Immature natural killer cell (primary cell): Measurements from ENCODE around the gene ST6GALNAC1. TPM values are rescaled to one million over a fixed set of nuclear protein-coding genes. Genes with fewer than 3 reads are reported as not detected.
A peak's percentile ranks its signal among the peaks of the same experiment; 100 is the strongest.

Source experiments
- DNase-seq, 3 donors: peaks; one replicate each; pipeline ENCODE4 v3.0.0; 2022; ENCODE audit warnings: mixed read lengths in 1 of 3
- H3K27ac Mint-ChIP-seq, 6 donors: one replicate each; pipeline ENCODE4 v1.8.0; 2020; ENCODE audit warnings: mixed read lengths in 6 of 6, mild to moderate bottlenecking in 5 of 6, inconsistent platforms in 4 of 6, moderate library complexity in 3 of 6
- H3K27me3 Mint-ChIP-seq, 3 donors: one replicate each; pipeline ENCODE4 v1.8.0; 2020 to 2021; ENCODE audit warnings: low read depth in 3 of 3, mild to moderate bottlenecking in 3 of 3, mixed read lengths in 3 of 3, moderate library complexity in 3 of 3, inconsistent platforms in 1 of 3
- H3K36me3 Mint-ChIP-seq, 3 donors: one replicate each; pipeline ENCODE4 v1.8.0; 2020; ENCODE audit warnings: mixed read lengths in 3 of 3, inconsistent platforms in 2 of 3, mild to moderate bottlenecking in 2 of 3
- H3K4me1 Mint-ChIP-seq, 2 donors: one replicate each; pipeline ENCODE4 v1.8.0; 2020; ENCODE audit warnings: inconsistent platforms in 2 of 2, mild to moderate bottlenecking in 2 of 2, mixed read lengths in 2 of 2, moderate library complexity in 1 of 2
- H3K4me3 Mint-ChIP-seq, 5 donors: one replicate each; pipeline ENCODE4 v1.8.0; 2020; ENCODE audit warnings: mild to moderate bottlenecking in 5 of 5, mixed read lengths in 5 of 5, inconsistent platforms in 3 of 5, moderate library complexity in 3 of 5
- H3K9me3 Mint-ChIP-seq, 6 donors: one replicate each; pipeline ENCODE4 v1.8.0; 2020; ENCODE audit warnings: mild to moderate bottlenecking in 6 of 6, mixed read lengths in 6 of 6, inconsistent platforms in 4 of 6, moderate library complexity in 3 of 6
- polyA plus RNA-seq, 3 donors: library from polyadenylated mRNA; unstranded; fragments of 300-500 nt; fragmentation: Illumina TruSeq; gene quantifications; one replicate each; pipeline ENCODE4 v1.2.3, GENCODE V29; 2021

The ST6GALNAC1 gene, protein sequence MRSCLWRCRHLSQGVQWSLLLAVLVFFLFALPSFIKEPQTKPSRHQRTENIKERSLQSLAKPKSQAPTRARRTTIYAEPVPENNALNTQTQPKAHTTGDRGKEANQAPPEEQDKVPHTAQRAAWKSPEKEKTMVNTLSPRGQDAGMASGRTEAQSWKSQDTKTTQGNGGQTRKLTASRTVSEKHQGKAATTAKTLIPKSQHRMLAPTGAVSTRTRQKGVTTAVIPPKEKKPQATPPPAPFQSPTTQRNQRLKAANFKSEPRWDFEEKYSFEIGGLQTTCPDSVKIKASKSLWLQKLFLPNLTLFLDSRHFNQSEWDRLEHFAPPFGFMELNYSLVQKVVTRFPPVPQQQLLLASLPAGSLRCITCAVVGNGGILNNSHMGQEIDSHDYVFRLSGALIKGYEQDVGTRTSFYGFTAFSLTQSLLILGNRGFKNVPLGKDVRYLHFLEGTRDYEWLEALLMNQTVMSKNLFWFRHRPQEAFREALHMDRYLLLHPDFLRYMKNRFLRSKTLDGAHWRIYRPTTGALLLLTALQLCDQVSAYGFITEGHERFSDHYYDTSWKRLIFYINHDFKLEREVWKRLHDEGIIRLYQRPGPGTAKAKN
- not detected for polyA plus RNA-seq

DNA sequence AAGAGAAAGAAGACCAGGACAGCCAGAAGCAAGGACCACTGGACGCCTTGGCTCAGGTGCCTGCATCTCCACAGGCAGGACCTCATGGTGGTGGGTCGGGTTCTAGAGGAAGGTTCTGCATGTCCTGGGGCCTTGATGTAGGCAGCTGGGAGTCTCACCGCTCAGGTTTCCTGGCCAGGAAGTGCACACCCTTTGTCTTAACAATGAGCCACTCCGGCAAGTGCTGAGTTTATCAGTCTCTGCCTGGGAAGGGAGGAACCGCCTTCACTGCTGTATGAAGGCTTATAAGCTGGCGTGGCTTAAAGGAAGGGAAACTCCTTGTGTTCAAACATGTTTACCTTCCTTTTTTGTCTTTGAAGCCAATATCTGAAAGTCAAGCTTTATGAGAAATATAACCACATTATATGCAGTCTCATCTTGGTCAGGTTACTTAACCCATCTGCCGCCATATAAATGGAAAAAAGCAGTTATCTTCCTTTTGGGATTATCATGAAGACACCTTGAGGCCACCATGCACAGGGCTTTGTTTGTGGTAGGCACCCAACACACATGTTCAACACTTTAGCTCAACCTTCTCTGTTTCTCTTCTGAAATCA, at the start of gene ST6GALNAC1:
Gene ST6GALNAC1, minus strand, starts transcription at position 205 of the 596 bp plus-strand sequence. Its CDS starts 119 bp downstream, at position 86.
- no peak for DNase-seq
- Mint-ChIP-seq H3K27me3 (peaks cover 0 to 9% (median 6%) of the 10 kb centered on the region in 3 donors), H3K9me3 (peaks cover 5 to 9% (median 6%) of the 10 kb centered on the region in 6 donors), H3K4me1 (no peaks in the 10 kb centered on the region), H3K36me3 (peaks cover 4 to 8% (median 4%) of the 10 kb centered on the region in 3 donors), H3K27ac (no peak within 1 kb of the TSS), H3K4me3 (no peak within 1 kb of the TSS)

DNA sequence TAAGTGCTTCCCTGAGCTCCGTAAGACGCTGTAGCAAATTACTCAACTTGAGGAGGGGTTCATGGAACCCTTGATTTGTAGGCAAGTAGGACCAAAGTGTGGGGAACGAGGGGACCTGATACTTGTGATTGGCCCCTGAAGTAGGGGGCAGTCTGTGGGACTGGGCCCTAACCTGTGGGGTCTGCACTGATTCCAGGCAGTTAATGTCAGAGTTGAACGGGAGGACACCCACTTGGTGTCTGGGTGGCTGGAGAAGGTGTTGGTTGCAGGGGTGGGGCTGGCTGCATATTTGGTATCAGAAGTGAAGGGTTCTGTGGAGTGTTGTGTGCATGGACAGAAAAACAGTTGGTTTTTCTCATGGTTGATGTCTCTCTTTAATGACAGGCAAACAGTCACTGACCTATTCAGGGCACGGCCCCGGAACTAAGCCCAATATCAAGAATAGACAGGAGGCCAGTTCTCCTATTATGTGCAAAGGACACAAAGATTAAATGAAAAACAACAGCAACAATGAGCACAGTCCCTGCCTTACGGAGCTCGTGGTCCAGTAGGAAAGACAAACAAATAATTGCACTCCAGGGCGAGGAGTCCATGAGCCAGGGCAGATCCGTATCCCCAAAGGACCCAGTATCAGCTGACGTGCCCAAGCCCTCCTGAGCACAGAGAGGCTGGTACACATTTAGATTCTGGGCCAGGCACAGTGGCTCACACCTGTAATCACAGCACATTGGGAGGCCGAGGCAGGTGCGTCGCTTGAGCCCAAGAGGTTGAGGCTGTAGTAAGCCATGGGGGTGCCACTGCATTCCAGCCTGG, 48.0 kb upstream of the ST6GALNAC1 start:
- no peak for DNase-seq
- peaks cover 2 to 6% (median 2%) of the 10 kb centered on the region in 3 donors for H3K27me3 Mint-ChIP-seq
- no peak overlapping the region for H3K4me3 Mint-ChIP-seq
- peaks cover 0 to 2% of the 10 kb centered on the region in 2 donors for H3K4me1 Mint-ChIP-seq
- H3K27ac Mint-ChIP-seq = no peak overlapping the region
- H3K9me3 Mint-ChIP-seq = no peaks in the 10 kb centered on the region
- H3K36me3 Mint-ChIP-seq = peaks cover 0 to 3% (median 3%) of the 10 kb centered on the region in 3 donors

DNA sequence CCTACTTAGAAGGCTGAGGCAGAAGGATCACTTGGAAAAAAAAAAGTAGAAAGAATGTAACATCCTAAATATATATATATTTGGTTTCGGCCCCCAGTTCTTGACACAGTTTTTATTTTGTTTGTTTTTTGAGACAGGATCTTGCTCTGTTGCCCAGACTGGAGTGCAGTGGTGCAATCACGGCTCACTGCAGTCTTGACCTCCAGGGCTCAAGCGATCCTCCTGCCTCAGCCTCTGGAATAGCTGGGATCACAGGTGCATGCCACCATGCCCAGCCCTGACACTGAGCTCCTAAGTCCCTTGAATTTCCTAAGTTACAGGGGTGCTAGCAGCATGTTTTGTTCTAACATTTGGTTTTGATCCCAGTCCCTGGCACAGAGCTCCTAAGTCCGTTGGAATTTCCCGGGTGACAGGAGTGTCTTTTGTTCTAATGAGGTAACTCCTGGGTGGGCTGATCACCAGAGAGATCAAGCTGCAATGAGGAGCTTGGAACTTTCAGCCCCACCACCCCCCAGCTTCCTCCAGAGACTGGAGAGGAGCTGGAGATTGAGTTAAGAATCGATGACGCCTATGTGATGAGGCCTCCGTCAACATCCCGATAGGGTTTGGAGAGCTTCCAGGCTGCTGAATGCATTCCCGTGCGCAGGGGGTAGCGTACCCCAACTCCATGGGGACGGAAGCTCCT, 47.2 kb upstream of the ST6GALNAC1 start:
- no peak overlapping the region for H3K27ac Mint-ChIP-seq
- no peak overlapping the region for H3K4me3 Mint-ChIP-seq
- H3K4me1 Mint-ChIP-seq = no peaks in the 10 kb centered on the region

DNA sequence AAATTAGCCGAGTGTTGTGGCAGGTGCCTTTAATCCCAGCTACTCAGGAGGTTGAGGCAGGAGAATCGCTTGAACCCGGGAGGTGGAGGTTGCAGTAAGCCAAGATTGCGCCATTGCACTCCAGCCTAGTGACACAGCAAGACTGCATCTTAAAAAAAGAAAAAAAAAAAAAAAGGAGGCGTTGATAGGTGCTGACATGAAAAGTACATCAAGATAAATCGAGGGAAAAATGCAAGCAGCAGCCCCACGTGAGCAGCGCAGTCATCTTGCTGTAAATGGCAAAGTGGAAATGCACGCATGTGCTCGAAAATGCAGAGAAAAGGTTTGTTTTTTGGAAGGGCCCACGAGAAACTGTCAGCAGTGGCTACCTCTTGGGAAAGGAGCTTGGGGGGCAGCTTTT, 46.3 kb upstream of the ST6GALNAC1 start:
- no peak overlapping the region for H3K4me3 Mint-ChIP-seq
- DNase-seq = no peak

More for the DNA sequence above, 47.2 kb upstream of the ST6GALNAC1 start:
- Mint-ChIP-seq H3K27me3 (peaks cover 0 to 5% (median 2%) of the 10 kb centered on the region in 3 donors), H3K36me3 (peaks cover 0 to 3% (median 3%) of the 10 kb centered on the region in 3 donors), H3K9me3 (no peaks in the 10 kb centered on the region)
- no peak for DNase-seq

DNA sequence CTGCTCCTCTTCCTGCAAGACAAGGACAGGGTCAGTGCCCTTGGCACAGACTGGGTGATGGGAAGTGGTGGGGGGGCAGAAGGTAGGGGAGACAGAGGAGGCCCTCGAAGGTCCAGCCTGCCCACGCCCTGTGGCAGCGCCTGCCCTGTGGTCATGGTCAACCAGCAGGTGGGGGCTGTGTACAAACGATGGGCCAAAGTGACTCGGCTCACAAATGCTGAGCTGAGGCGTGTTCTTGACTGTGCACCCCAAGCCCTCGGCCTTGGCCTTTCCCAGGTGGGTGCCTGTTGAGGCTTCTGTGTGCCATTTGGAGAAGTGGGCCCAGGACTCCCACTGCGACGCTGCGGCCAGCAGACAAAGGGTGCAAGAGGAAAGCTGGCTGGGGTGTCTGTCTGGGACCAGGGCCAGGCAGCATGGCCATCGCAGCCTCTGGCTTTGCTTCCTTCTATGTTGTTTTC, 44.6 kb upstream of the ST6GALNAC1 start:
- DNase-seq = no peak
- Mint-ChIP-seq H3K36me3 (peaks cover 0 to 3% (median 3%) of the 10 kb centered on the region in 3 donors), H3K27ac (no peak overlapping the region), H3K27me3 (peaks cover 0 to 3% (median 2%) of the 10 kb centered on the region in 3 donors), H3K4me3 (no peak overlapping the region), H3K9me3 (no peaks in the 10 kb centered on the region), H3K4me1 (peaks cover 0 to 2% of the 10 kb centered on the region in 2 donors)

More for the DNA sequence above, 46.3 kb upstream of the ST6GALNAC1 start:
- Mint-ChIP-seq H3K27me3 (peaks cover 0 to 5% (median 2%) of the 10 kb centered on the region in 3 donors), H3K27ac (no peak overlapping the region), H3K9me3 (no peaks in the 10 kb centered on the region), H3K4me1 (no peaks in the 10 kb centered on the region), H3K36me3 (peaks cover 0 to 3% (median 3%) of the 10 kb centered on the region in 3 donors)

DNA sequence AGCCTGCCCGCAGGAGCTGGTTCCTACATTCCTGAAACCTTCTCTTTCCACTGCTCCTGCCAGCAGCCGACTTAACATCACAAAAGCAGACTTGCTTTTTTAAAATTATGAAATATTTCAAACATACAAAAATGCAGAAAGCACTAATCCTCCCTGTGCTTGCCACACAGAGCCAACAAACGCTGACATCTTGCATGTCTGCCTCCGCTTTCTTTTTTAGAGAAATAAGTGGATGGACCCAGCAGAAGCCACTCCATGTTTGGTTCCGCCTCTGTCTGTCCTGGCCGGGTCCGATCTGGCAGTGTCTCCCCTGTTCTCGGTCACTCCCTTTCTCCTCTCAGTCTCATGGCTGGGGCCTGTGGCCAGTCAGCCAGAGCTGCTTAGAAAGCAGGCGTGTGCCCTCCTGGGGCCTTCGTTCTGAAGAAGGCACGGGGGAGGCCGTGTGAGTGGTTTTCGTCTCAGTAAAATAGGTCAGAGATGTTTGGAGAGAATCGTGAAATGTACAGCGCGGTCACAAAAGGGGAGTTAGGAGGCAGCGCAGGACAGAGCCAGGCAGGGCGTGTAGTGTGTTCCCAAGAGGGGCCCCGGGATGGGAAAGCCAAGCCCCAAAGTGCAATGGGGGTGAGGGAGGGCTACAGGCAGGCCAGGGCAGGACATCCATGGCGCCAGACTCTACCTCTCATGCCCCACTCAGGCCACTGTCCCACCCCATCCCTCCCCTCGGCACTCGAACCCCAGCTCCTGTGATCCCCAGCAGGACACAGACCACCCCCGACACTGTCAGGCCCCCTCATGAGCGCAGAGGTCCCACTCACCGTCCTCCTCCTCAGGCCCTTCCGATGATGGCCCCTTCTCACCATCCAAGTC, 44.0 kb upstream of the ST6GALNAC1 start:
- Mint-ChIP-seq H3K9me3 (no peaks in the 10 kb centered on the region), H3K27ac (peak overlapping the region in 1 of 6 donors; percentile 19), H3K4me1 (peaks cover 1 to 9% of the 10 kb centered on the region in 2 donors), H3K4me3 (no peak overlapping the region), H3K27me3 (peaks cover 0 to 3% (median 2%) of the 10 kb centered on the region in 3 donors), H3K36me3 (peaks cover 0 to 3% (median 3%) of the 10 kb centered on the region in 3 donors)
- no peak for DNase-seq

DNA sequence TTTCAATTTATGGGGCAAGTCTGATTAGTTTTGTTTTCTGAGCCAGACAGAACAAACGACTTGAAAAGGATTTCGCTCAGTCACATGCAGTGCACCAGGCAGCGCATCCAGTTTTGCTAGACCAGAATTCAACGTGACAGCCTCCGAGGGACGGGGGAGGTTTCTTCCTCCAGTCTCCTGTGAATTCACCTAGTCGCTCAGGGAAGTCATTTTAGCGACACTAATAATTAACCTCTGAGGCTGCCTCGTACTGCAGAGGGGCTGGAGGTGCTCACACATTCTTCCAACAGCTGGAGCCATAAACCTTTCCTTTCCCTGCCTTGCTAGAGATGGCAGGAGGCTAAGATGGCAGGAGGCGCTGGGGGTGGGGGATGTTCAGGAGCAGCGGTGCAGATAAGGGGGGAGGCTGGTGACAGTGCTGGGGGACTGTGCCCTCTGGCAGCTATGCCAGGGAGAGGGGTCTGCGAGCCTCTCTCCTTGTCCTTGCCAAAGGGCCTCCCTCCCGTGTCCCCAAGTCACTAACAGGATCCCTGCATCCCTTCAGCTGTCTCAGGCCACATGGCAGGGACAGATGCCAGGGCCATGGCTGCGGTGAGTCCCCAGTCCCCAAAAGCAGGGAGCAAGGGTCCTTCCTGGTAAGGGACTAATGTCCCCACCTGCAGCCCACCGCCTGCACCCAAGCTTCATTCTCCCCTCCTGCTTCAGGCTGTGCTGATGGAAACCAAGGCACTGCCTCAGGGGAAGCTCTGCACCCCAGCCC, 43.2 kb upstream of the ST6GALNAC1 start:
- H3K27ac Mint-ChIP-seq = no peak overlapping the region
- peaks cover 9 to 17% of the 10 kb centered on the region in 2 donors for H3K4me1 Mint-ChIP-seq
- peaks cover 0 to 6% (median 2%) of the 10 kb centered on the region in 3 donors for H3K27me3 Mint-ChIP-seq
- peaks cover 0 to 3% (median 3%) of the 10 kb centered on the region in 3 donors for H3K36me3 Mint-ChIP-seq
- DNase-seq = no peak
- H3K4me3 Mint-ChIP-seq = no peak overlapping the region
- H3K9me3 Mint-ChIP-seq = no peaks in the 10 kb centered on the region

DNA sequence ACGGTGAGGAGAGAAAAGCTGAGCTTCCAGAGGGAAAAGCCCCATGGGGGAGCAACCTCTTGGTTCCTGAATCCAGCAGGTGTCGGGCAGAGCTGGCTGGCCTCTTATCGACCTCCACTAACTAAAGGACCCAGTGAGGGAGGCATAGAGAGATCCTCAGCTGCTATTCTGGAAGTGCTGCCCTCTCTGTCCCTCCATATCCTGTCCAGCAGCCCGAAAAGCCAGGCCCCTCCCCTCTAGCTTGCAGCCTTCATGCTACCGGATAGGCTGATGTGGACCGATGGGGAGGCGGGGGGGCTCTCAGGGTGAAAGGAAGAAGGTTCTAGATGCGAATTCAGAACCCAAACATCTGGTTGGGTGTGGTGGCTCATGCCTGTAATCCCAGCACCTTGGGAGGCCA, 42.3 kb upstream of the ST6GALNAC1 start:
- Mint-ChIP-seq H3K36me3 (peaks cover 0 to 6% (median 3%) of the 10 kb centered on the region in 3 donors), H3K9me3 (no peaks in the 10 kb centered on the region), H3K4me1 (peaks cover 18 to 25% of the 10 kb centered on the region in 2 donors)

DNA sequence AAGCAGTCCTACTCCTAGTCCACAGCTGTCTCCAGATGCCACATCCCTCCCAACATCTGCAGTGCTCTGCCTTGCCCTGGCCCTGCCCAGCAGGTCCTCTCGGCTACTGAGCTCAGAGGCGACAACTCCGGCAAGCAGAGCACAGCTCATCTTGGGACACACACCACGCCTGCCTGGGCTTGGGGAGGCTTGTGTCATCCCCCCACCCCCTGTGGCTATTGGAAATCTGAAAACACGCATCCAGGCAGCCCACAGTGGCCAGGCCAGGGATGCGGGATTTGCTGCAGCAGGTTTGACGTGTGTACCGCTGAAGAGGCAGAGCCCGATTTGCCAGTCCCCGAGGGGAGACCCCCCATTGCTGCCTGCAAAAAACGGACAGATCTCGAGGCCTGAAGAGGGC, 41.8 kb upstream of the ST6GALNAC1 start:
- Mint-ChIP-seq H3K27ac (peak overlapping the region in 1 of 6 donors; percentile 14), H3K4me3 (no peak overlapping the region), H3K9me3 (no peaks in the 10 kb centered on the region), H3K36me3 (peaks cover 0 to 6% (median 3%) of the 10 kb centered on the region in 3 donors), H3K27me3 (peaks cover 0 to 10% (median 2%) of the 10 kb centered on the region in 3 donors), H3K4me1 (peaks cover 23 to 29% of the 10 kb centered on the region in 2 donors)
- DNase-seq = no peak

More for the DNA sequence above, 42.3 kb upstream of the ST6GALNAC1 start:
- Mint-ChIP-seq H3K27me3 (peaks cover 0 to 10% (median 2%) of the 10 kb centered on the region in 3 donors), H3K4me3 (no peak overlapping the region), H3K27ac (no peak overlapping the region)
- DNase-seq = no peak

DNA sequence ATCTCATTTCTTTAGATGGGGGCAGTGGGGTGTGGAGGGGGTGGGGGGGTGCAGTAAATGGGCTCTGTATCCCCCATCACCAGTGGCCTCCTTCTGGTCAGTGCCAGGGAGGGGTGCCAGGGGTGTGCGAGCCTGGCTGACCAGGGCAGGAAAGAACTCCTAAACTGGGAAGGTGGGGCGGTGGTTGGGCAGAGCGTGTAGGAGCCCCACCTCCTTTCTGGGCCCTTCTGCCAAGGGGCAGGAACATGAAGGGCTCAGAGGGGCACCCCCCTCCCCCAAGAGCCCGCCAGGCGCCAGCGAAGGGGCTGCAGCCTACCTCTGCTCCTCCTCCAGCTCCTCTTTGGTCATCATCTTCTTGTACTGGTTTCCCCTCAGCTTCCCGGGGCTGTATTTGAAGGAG, 41.2 kb upstream of the ST6GALNAC1 start:
- Mint-ChIP-seq H3K4me3 (no peak overlapping the region), H3K36me3 (peaks cover 0 to 6% (median 3%) of the 10 kb centered on the region in 3 donors), H3K4me1 (peaks cover 26 to 32% of the 10 kb centered on the region in 2 donors), H3K27ac (no peak overlapping the region), H3K9me3 (no peaks in the 10 kb centered on the region), H3K27me3 (peaks cover 0 to 10% (median 2%) of the 10 kb centered on the region in 3 donors)
- no peak for DNase-seq

DNA sequence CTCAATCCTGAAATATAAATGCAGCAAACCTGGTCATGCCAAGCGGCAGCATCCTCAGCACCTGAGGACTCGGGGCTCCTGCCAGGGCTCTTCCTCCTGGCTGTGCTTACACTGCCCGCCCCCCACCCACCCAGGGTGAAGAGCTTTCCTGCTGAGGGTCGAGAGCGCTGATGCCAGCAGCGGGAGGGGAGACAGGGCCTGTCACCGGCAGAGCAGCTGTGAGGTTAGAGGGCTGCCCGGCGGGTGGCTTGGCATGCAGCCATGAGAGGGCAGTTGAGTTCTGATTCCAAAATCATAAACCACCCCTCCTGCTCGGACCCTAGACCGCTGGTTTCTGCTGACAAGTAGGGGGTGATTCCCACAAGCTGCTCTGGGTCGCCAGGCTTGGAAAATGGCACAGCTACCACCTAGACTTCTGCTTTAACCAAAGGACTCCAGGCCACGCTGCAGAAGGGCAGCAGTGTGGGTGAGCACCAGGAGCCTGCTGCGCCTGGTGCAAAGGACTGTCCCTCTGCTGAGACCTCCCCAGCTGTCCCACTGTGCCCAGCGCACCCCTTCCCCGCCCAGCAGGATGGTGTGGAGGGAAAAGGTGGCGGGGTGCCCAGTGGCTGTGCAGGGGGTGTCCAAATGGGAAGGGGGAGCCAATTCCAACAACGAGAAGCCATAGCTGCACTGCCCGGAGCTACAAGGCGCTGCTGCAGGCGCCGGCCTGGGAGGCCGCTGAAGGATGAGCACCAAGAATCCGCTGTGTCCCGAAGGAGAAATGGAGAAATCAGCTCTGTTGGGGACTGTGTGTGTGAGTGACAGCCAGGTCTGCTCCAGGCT, 40.6 kb upstream of the ST6GALNAC1 start:
- Mint-ChIP-seq H3K27ac (peak overlapping the region in 1 of 6 donors; percentile 75), H3K4me3 (no peak overlapping the region), H3K36me3 (peaks cover 0 to 6% (median 3%) of the 10 kb centered on the region in 3 donors), H3K4me1 (peaks cover 26 to 32% of the 10 kb centered on the region in 2 donors), H3K27me3 (peaks cover 0 to 10% (median 0%) of the 10 kb centered on the region in 3 donors), H3K9me3 (no peaks in the 10 kb centered on the region)
- no peak for DNase-seq
